ENCODE results near the gene SS18L1.

GRCh38 chr20:62163485-62163865 is 19.9 kb downstream of the SS18L1 start:
- TF ChIP-seq EP300 (IDR thresholded peaks at IDR 0.05) (no peak), POLR2A (IDR thresholded peaks at IDR 0.05) (no peak), POLR2AphosphoS5 (IDR thresholded peaks at IDR 0.05) (no peak)
- TF ChIP-seq, protein P1, sequence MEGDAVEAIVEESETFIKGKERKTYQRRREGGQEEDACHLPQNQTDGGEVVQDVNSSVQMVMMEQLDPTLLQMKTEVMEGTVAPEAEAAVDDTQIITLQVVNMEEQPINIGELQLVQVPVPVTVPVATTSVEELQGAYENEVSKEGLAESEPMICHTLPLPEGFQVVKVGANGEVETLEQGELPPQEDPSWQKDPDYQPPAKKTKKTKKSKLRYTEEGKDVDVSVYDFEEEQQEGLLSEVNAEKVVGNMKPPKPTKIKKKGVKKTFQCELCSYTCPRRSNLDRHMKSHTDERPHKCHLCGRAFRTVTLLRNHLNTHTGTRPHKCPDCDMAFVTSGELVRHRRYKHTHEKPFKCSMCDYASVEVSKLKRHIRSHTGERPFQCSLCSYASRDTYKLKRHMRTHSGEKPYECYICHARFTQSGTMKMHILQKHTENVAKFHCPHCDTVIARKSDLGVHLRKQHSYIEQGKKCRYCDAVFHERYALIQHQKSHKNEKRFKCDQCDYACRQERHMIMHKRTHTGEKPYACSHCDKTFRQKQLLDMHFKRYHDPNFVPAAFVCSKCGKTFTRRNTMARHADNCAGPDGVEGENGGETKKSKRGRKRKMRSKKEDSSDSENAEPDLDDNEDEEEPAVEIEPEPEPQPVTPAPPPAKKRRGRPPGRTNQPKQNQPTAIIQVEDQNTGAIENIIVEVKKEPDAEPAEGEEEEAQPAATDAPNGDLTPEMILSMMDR (IDR thresholded peaks at IDR 0.05): no peak
